Choroid plexus epithelial cell (primary cell): ENCODE results near the gene SGCG.

Source experiments
- DNase-seq: peaks from one replicate; pipeline ENCODE4 v3.0.0-alpha.2; 2010; ENCODE audit warnings: low read depth
- H3K4me3 ChIP-seq: 2 replicates; pipeline ENCODE4 v1.5.1; 2011; ENCODE audit warnings: low read depth, mild to moderate bottlenecking, control low read depth, low read length, moderate library complexity
- TF ChIP-seq, protein P1 (sequence below): conservative IDR thresholded peaks from 2 replicates; pipeline ENCODE4 v1.5.1; 2011; ENCODE audit warnings: low read depth, mild to moderate bottlenecking, control low read depth, inconsistent platforms, low read length, moderate library complexity

SGCG gene

DNA sequence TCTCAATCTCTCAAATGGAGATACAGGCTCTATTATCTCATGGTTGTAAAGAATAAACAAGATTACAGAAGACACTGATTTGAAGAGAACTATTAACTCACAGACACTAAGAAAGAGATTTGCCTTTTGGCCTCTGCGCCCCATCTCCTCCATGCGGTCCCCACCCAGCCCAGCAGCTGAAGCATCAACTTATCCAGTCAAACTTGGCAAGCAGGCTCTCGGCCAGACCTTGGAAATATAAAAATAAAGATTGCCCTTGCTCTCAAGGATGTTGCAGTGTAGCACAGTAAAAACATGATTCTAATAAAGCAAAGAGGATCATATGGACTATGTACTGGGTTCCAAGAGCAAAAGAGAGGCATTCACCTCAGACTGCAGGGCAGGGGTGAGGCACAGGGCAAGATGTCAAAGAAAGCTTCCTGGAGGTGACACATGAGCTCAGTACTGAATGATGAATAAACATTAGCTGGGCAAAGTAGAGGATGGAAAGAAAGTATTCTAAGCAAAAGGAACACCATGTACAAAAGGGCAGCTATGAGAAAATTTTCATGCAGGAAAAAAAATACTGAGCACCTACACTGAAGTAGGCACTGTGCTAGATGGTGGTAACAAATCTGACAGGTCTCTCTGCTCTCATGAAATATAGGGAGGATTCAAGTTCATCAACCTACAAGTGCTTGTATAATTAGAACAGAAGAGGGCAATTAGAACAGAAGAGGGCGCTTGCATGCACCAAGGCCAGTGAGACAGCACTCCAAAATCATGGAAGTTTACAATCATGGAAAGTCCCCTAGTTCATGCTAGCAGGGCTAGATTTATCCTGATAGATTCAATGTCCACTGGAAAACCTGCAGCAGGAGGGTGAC is 167.7 kb downstream of the SGCG start:
- TF ChIP-seq, protein P1, sequence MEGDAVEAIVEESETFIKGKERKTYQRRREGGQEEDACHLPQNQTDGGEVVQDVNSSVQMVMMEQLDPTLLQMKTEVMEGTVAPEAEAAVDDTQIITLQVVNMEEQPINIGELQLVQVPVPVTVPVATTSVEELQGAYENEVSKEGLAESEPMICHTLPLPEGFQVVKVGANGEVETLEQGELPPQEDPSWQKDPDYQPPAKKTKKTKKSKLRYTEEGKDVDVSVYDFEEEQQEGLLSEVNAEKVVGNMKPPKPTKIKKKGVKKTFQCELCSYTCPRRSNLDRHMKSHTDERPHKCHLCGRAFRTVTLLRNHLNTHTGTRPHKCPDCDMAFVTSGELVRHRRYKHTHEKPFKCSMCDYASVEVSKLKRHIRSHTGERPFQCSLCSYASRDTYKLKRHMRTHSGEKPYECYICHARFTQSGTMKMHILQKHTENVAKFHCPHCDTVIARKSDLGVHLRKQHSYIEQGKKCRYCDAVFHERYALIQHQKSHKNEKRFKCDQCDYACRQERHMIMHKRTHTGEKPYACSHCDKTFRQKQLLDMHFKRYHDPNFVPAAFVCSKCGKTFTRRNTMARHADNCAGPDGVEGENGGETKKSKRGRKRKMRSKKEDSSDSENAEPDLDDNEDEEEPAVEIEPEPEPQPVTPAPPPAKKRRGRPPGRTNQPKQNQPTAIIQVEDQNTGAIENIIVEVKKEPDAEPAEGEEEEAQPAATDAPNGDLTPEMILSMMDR: peak; percentile 36
- DNase-seq: peak; percentile 26
- H3K4me3 ChIP-seq: no peak overlapping the region

DNA sequence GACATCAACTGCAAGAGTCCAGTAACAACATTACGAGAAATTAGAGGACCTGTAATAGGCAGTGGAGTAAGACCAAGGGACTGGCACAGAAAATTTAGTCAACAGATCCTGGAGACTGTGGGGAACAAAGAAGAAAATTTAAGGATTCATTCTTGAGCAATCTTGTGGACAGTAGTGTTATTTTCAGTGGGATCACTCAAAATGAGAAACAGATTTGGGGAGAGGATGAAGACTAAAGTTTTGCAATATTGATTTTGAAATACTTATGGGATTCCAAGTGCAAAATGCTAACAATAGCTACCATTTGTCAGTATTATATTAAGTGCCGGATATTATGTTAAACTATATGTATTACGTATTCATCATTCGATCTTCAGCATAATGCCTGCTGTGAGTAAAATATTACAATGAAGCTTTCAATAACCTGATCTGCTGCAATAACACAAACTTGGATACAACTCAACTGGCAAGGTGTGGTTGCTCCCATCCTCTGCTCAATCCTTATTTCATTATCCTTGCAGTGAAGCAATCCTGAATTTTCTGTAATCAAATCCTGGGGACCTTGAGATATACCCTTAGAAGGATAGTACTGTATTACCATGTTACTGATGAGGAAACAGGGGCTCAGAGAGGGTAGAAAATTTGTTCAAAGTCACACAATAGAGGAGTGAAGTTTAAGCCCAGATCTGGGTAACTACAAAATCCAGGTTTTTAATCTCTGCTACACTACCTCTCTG is 168.6 kb downstream of the SGCG start:
- TF ChIP-seq, protein P1: no peak
- DNase-seq: no peak
- H3K4me3 ChIP-seq: no peak overlapping the region

DNA sequence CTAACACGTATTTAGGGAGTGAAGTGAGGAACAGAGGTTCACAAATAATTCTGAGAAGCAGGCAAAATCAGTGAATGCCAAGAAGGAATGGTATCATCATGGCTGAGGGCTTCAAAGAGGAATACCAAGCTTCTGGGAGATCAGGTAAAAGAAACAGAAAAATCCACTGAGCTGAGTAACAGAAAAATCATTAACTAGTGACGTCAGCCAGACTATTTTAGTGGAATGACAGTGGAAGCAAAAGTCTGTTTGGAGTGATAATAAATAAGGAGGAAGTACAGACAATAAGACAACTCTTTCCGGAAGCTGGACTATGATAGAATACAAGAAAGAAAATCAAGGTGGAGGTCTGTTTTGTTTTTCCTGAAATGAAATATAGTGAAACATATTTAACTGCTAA is 169.2 kb downstream of the SGCG start:
- no peak for DNase-seq
- TF ChIP-seq, protein P1: no peak
- H3K4me3 ChIP-seq: no peak overlapping the region

DNA sequence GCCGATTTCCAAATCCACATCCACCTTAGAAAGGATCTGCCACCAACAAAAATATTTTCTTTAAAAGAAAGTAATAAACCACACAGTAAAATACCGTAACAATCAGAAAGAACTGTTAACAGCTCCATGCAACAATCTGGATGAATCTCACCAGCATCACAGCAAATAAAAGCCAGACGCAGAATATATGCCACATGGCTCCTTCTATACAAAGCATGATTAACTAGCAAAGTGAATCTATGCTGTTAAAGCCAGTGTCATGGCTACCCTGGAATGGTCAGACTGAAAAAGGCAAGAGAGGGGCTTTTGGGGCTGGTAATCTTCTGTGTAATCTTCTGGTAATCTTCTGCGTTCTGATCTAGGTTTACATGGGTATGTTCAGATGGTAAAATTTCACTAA is 171.4 kb downstream of the SGCG start:
- TF ChIP-seq, protein P1: no peak
- no peak overlapping the region for H3K4me3 ChIP-seq
- no peak for DNase-seq

DNA sequence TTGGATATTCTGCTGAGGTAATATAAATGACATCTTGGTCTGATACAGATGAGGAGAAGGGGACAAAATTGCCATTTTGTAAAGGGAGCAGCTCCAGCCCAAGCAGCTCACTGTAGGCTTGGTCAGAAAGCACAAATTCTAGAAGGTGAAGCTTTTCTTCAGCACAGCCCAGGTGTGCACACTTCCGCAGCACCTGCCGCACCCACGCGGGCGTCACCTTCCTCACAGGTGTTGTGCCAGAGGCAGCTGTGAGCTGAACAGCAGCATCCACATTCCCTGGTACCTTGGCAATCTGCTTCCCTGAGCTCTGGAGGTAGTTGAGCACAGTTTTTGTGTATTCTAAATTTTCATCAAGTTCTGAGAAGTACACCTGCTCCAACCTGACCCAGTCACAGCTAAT is 173.7 kb downstream of the SGCG start:
- no peak overlapping the region for H3K4me3 ChIP-seq
- TF ChIP-seq, protein P1: no peak
- no peak for DNase-seq

DNA sequence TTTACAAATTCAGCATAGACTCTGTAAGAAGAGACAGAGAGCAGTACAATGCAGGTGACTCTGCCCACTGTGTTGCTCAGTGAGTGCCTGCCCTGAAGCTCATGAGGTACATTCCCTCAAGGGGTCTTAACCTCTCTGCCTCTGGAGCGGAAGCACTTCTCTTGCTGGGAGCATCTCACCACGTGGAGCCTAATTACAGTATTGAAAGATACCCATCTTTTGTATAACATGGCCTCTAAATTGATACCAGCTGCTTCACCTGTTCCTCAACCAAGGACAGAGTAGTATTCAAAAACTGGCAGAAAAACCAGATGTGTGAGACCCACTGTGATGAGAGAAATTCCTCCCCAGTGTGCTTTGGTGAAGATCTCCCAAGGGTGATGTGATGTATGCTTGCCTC is 175.6 kb downstream of the SGCG start:
- TF ChIP-seq, protein P1: no peak
- DNase-seq: no peak
- no peak overlapping the region for H3K4me3 ChIP-seq
